ENCODE measurements around the gene DHRSX.

Gene DHRSX

GRCh38 chrX:2416851-2417604, 83.7 kb downstream of the DHRSX start:
- TF ChIP-seq MYC (IDR thresholded peaks at IDR 0.05; ENCODE audit: low read depth, low read length) (no peak), POLR2A (IDR thresholded peaks at IDR 0.05; ENCODE audit: extremely low read depth, insufficient read length) (no peak)
- TF ChIP-seq, protein P1, sequence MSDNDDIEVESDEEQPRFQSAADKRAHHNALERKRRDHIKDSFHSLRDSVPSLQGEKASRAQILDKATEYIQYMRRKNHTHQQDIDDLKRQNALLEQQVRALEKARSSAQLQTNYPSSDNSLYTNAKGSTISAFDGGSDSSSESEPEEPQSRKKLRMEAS (IDR thresholded peaks at IDR 0.05; ENCODE audit: low read depth, low read length) = no peak
- TF ChIP-seq, protein P2, sequence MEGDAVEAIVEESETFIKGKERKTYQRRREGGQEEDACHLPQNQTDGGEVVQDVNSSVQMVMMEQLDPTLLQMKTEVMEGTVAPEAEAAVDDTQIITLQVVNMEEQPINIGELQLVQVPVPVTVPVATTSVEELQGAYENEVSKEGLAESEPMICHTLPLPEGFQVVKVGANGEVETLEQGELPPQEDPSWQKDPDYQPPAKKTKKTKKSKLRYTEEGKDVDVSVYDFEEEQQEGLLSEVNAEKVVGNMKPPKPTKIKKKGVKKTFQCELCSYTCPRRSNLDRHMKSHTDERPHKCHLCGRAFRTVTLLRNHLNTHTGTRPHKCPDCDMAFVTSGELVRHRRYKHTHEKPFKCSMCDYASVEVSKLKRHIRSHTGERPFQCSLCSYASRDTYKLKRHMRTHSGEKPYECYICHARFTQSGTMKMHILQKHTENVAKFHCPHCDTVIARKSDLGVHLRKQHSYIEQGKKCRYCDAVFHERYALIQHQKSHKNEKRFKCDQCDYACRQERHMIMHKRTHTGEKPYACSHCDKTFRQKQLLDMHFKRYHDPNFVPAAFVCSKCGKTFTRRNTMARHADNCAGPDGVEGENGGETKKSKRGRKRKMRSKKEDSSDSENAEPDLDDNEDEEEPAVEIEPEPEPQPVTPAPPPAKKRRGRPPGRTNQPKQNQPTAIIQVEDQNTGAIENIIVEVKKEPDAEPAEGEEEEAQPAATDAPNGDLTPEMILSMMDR (IDR thresholded peaks at IDR 0.05; ENCODE audit: low read depth, low read length) = no peak
- DNase-seq (ENCODE audit: low read depth) = no peak
- no peak overlapping the region for H3K4me3 ChIP-seq (ENCODE audit: low read depth, low read length)

GRCh38 chrX:2414384-2414783, 86.4 kb downstream of the DHRSX start:
- DNase-seq (ENCODE audit: low read depth) = no peak
- TF ChIP-seq, protein P2 (IDR thresholded peaks at IDR 0.05; ENCODE audit: low read depth, low read length) = no peak
- H3K4me3 ChIP-seq (ENCODE audit: low read depth, low read length) = no peak overlapping the region

- no peak overlapping the region for H3K4me3 ChIP-seq (ENCODE audit: low read depth, low read length)
- TF ChIP-seq MYC (IDR thresholded peaks at IDR 0.05; ENCODE audit: low read depth, low read length) (no peak), POLR2A (IDR thresholded peaks at IDR 0.05; ENCODE audit: extremely low read depth, insufficient read length) (no peak)
- TF ChIP-seq, protein P2 (IDR thresholded peaks at IDR 0.05; ENCODE audit: low read depth, low read length) = no peak
- TF ChIP-seq, protein P1 (IDR thresholded peaks at IDR 0.05; ENCODE audit: low read depth, low read length) = no peak
- DNase-seq (ENCODE audit: low read depth) = no peak
These were observed 86.8 kb downstream of the DHRSX start for GRCh38 chrX:2413969-2414368.

DNA sequence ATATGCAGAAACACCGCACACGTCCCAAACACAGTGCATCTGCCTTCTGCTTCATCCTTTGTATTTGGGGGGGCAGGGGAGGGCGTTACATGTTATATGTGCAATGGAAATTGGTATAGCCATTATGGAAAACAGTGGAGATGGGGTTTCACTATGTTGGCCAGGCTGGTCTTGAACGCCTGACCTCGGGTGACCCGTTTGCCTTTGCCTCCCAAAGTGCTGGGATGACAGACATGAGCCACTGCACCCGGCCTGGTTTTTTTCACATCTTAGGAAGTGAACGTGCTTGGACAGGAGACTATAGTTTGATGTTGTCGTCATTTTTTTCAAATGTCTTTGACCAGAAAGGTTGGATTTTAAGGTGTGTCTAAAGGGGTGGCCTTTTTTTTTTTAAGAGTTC, 88.6 kb downstream of the DHRSX start:
- no peak overlapping the region for H3K4me3 ChIP-seq (ENCODE audit: low read depth, low read length)
- DNase-seq (ENCODE audit: low read depth) = no peak
- no peak for TF ChIP-seq POLR2A (IDR thresholded peaks at IDR 0.05; ENCODE audit: extremely low read depth, insufficient read length)

GRCh38 chrX:2410279-2411020, 90.3 kb downstream of the DHRSX start:
- no peak for DNase-seq (ENCODE audit: low read depth)
- TF ChIP-seq POLR2A (IDR thresholded peaks at IDR 0.05; ENCODE audit: extremely low read depth, insufficient read length) = no peak
- TF ChIP-seq, protein P1 (IDR thresholded peaks at IDR 0.05; ENCODE audit: low read depth, low read length) = no peak
- TF ChIP-seq, protein P2 (IDR thresholded peaks at IDR 0.05; ENCODE audit: low read depth, low read length) = no peak
- TF ChIP-seq MYC (IDR thresholded peaks at IDR 0.05; ENCODE audit: low read depth, low read length) = no peak
- H3K4me3 ChIP-seq (ENCODE audit: low read depth, low read length) = no peak overlapping the region

GRCh38 chrX:2409796-2410195, 91.0 kb downstream of the DHRSX start:
- DNase-seq (ENCODE audit: low read depth) = no peak
- TF ChIP-seq POLR2A (IDR thresholded peaks at IDR 0.05; ENCODE audit: extremely low read depth, insufficient read length) = no peak
- TF ChIP-seq, protein P2 (IDR thresholded peaks at IDR 0.05; ENCODE audit: low read depth, low read length) = no peak
- TF ChIP-seq, protein P1 (IDR thresholded peaks at IDR 0.05; ENCODE audit: low read depth, low read length) = no peak
- no peak for TF ChIP-seq MYC (IDR thresholded peaks at IDR 0.05; ENCODE audit: low read depth, low read length)

More at GRCh38 chrX:2409796-2410195, 91.0 kb downstream of the DHRSX start:
- no peak overlapping the region for H3K4me3 ChIP-seq (ENCODE audit: low read depth, low read length)

All from NB4 (cell line).